Neuronal stem cell (in vitro differentiated cells): ENCODE data around the gene RECQL5.
A peak's percentile ranks its signal among the peaks of the same experiment; 100 is the strongest.

ENCODE experiments used
- DNase-seq: peaks from one replicate; pipeline ENCODE4 v3.0.0-alpha.2; 2013; ENCODE audit warnings: low spot score
- H2AFZ ChIP-seq: one replicate; pipeline ENCODE4 v1.6.1; 2013; ENCODE audit warnings: mild to moderate bottlenecking, low read length, inconsistent platforms
- H2AK5ac ChIP-seq: 2 replicates; pipeline ENCODE4 v1.6.1; 2013; ENCODE audit warnings: low read depth, mild to moderate bottlenecking, inconsistent platforms, low read length, moderate library complexity, mixed read lengths
- H2BK120ac ChIP-seq: 2 replicates; pipeline ENCODE4 v1.6.1; 2013; ENCODE audit warnings: low read depth, mild to moderate bottlenecking, inconsistent platforms, low read length, moderate library complexity, mixed read lengths
- H2BK12ac ChIP-seq: one replicate; pipeline ENCODE4 v1.6.1; 2013; ENCODE audit warnings: low read length, inconsistent platforms
- H2BK15ac ChIP-seq: 2 replicates; pipeline ENCODE4 v1.6.1; 2013; ENCODE audit warnings: mild to moderate bottlenecking, low read length, inconsistent platforms, mixed read lengths
- H2BK5ac ChIP-seq: one replicate; pipeline ENCODE4 v1.6.1; 2013; ENCODE audit warnings: inconsistent platforms, mild to moderate bottlenecking, low read length, moderate library complexity
- H3K14ac ChIP-seq: one replicate; pipeline ENCODE4 v1.6.1; 2013; ENCODE audit warnings: low read length, inconsistent platforms
- H3K18ac ChIP-seq: 2 replicates; pipeline ENCODE4 v1.6.1; 2013; ENCODE audit warnings: low read length, inconsistent platforms
- H3K23ac ChIP-seq: 2 replicates; pipeline ENCODE4 v1.6.1; 2013; ENCODE audit warnings: low read depth, mild to moderate bottlenecking, mixed read lengths, low read length, inconsistent platforms; ENCODE audit not compliant: poor library complexity
- H3K27ac ChIP-seq: replicated peaks from 3 replicates; pipeline ENCODE4 v1.5.1; 2013; ENCODE audit warnings: low read length, inconsistent platforms
- H3K27me3 ChIP-seq, 3 experiments: 2 replicates each; pipeline ENCODE4 v1.6.1; 2013; ENCODE audit warnings: low read length in 3 of 3, mild to moderate bottlenecking in 2 of 3, inconsistent platforms in 1 of 3, low read depth in 1 of 3, mixed read lengths in 1 of 3, moderate library complexity in 1 of 3; ENCODE audit not compliant: control insufficient read depth in 3 of 3, insufficient read depth in 3 of 3
- H3K36me3 ChIP-seq, 2 donors: replicated peaks in 1 of 2; 2 replicates each; pipeline ENCODE4 v1.6.1; 2013; ENCODE audit warnings: low read length in 2 of 2; ENCODE audit not compliant: control insufficient read depth in 2 of 2, insufficient read depth in 2 of 2
- H3K4ac ChIP-seq: 2 replicates; pipeline ENCODE4 v1.6.1; 2013; ENCODE audit warnings: inconsistent platforms, mild to moderate bottlenecking, low read length, moderate library complexity
- H3K4me1 ChIP-seq, 2 donors: 1 replicate in 1 of 2; 2 replicates in 1 of 2; pipeline ENCODE4 v1.6.1; 2013; ENCODE audit warnings: low read length in 2 of 2, low read depth in 1 of 2; ENCODE audit not compliant: control insufficient read depth in 2 of 2, insufficient read depth in 1 of 2
- H3K4me2 ChIP-seq: one replicate; pipeline ENCODE4 v1.6.1; 2013; ENCODE audit warnings: mild to moderate bottlenecking, low read length, inconsistent platforms; ENCODE audit not compliant: insufficient read depth, poor library complexity, severe bottlenecking
- H3K4me3 ChIP-seq, 2 donors: 2 replicates each; pipeline ENCODE4 v1.5.1; 2013; ENCODE audit warnings: low read length in 2 of 2, mild to moderate bottlenecking in 2 of 2, inconsistent platforms in 1 of 2, moderate library complexity in 1 of 2
- H3K79me1 ChIP-seq: one replicate; pipeline ENCODE4 v1.6.1; 2013; ENCODE audit warnings: low read depth, mild to moderate bottlenecking, inconsistent platforms, low read length, moderate library complexity
- H3K9ac ChIP-seq: one replicate; pipeline ENCODE4 v1.6.1; 2013; ENCODE audit warnings: mild to moderate bottlenecking, low read depth, low read length, inconsistent platforms; ENCODE audit not compliant: poor library complexity
- H3K9me3 ChIP-seq, 2 donors: replicated peaks in 1 of 2; 2 replicates each; pipeline versions ENCODE3 to v1.6.1; 2013; ENCODE audit warnings: low read length in 2 of 2, mild to moderate bottlenecking in 2 of 2, inconsistent platforms in 1 of 2, low read depth in 1 of 2, mixed read lengths in 1 of 2, moderate library complexity in 1 of 2; ENCODE audit not compliant: control insufficient read depth in 2 of 2, insufficient read depth in 1 of 2
- H4K8ac ChIP-seq: one replicate; pipeline ENCODE4 v1.6.1; 2013; ENCODE audit warnings: low read depth, mild to moderate bottlenecking, inconsistent platforms, low read length, moderate library complexity
- H4K91ac ChIP-seq: one replicate; pipeline ENCODE4 v1.6.1; 2013; ENCODE audit warnings: low read length, low read depth, mild to moderate bottlenecking, inconsistent platforms; ENCODE audit not compliant: poor library complexity
- WGBS, 2 donors: extraction: QIAGEN DNeasy Blood & Tissue Kit; methylation state at CpG; one replicate each; pipeline ENCODE4 v1.1.7; 2013; ENCODE audit warnings: missing lambda C conversion rate in 2 of 2, mixed read lengths in 1 of 2; ENCODE audit not compliant: insufficient read length in 2 of 2, insufficient replicate concordance in 1 of 2; ENCODE audit errors: extremely low coverage in 2 of 2; 5-methylcytosine and 5-hydroxymethylcytosine counted together

The RECQL5 gene

GRCh38 chr17:75698659-75699058 lies 31.7 kb upstream of the RECQL5 start:
- no CpG with 5 or more reads among the region's 3 CpGs for WGBS, 2 donors
- no peak for DNase-seq
- no peak overlapping the region for H3K27ac ChIP-seq
- H4K8ac ChIP-seq, result no peak overlapping the region
- H2BK15ac ChIP-seq, result no peak overlapping the region
- H2BK120ac ChIP-seq, result no peak overlapping the region
- no peak overlapping the region for H3K4me3 ChIP-seq
- no peak overlapping the region for H4K91ac ChIP-seq
- no peaks in the 10 kb centered on the region for H3K27me3 ChIP-seq
- no peak overlapping the region for H2AK5ac ChIP-seq
- no peak overlapping the region for H2AFZ ChIP-seq
- peaks cover 0 to 11% of the 10 kb centered on the region in 2 donors for H3K4me1 ChIP-seq
- no peak overlapping the region for H3K23ac ChIP-seq
- no peak overlapping the region for H3K14ac ChIP-seq
- H3K4ac ChIP-seq, result no peak overlapping the region
- peaks cover 2% of the 10 kb centered on the region for H3K79me1 ChIP-seq
- H2BK12ac ChIP-seq, result no peak overlapping the region
- no peak overlapping the region for H2BK5ac ChIP-seq
- H3K4me2 ChIP-seq, result no peak overlapping the region
- H3K36me3 ChIP-seq, result peaks cover 53 to 99% of the 10 kb centered on the region in 2 donors
- no peak overlapping the region for H3K9ac ChIP-seq
- no peak overlapping the region for H3K18ac ChIP-seq
- H3K9me3 ChIP-seq, result peaks cover 0 to 1% of the 10 kb centered on the region in 2 donors

- peaks cover 0 to 20% of the 10 kb centered on the region in 2 donors for H3K4me1 ChIP-seq
Observed at GRCh38 chr17:75697651-75698291, 30.8 kb upstream of the RECQL5 start.

GRCh38 chr17:75695830-75696271 lies 28.9 kb upstream of the RECQL5 start:
- Histone ChIP-seq H2BK120ac (no peak overlapping the region), H3K4me1 (peaks cover 0 to 28% of the 10 kb centered on the region in 2 donors), H4K91ac (no peak overlapping the region), H3K23ac (peak overlapping the region; percentile 14), H2AFZ (no peak overlapping the region), H2BK15ac (no peak overlapping the region), H2BK12ac (no peak overlapping the region), H2BK5ac (no peak overlapping the region), H2AK5ac (no peak overlapping the region), H3K36me3 (peaks cover 29 to 99% of the 10 kb centered on the region in 2 donors), H3K27ac (no peak overlapping the region), H3K18ac (no peak overlapping the region), H4K8ac (no peak overlapping the region), H3K4me3 (no peak overlapping the region), H3K4me2 (no peak overlapping the region), H3K9ac (peak overlapping the region; percentile 5), H3K14ac (no peak overlapping the region), H3K79me1 (peaks cover 2% of the 10 kb centered on the region), H3K27me3 (no peaks in the 10 kb centered on the region), H3K4ac (no peak overlapping the region), H3K9me3 (peaks cover 0 to 1% of the 10 kb centered on the region in 2 donors)
- no CpG with 5 or more reads among the region's 12 CpGs for WGBS, 2 donors
- DNase-seq, result no peak

More at GRCh38 chr17:75697651-75698291, 30.8 kb upstream of the RECQL5 start:
- peaks cover 46 to 99% of the 10 kb centered on the region in 2 donors for H3K36me3 ChIP-seq
- H2AFZ ChIP-seq, result no peak overlapping the region
- peaks cover 2% of the 10 kb centered on the region for H3K79me1 ChIP-seq
- peaks cover 0 to 1% of the 10 kb centered on the region in 2 donors for H3K9me3 ChIP-seq
- no peak overlapping the region for H2BK5ac ChIP-seq
- H3K18ac ChIP-seq, result no peak overlapping the region
- no peak overlapping the region for H3K14ac ChIP-seq
- WGBS, 2 donors, result no CpG with 5 or more reads among the region's 10 CpGs
- no peak overlapping the region for H3K23ac ChIP-seq
- H4K8ac ChIP-seq, result no peak overlapping the region
- no peak overlapping the region for H2AK5ac ChIP-seq
- no peak overlapping the region for H3K4me3 ChIP-seq
- no peaks in the 10 kb centered on the region for H3K27me3 ChIP-seq
- H3K27ac ChIP-seq, result no peak overlapping the region
- H3K4ac ChIP-seq, result no peak overlapping the region
- DNase-seq, result no peak
- no peak overlapping the region for H4K91ac ChIP-seq
- no peak overlapping the region for H2BK120ac ChIP-seq
- no peak overlapping the region for H2BK15ac ChIP-seq
- no peak overlapping the region for H2BK12ac ChIP-seq
- no peak overlapping the region for H3K4me2 ChIP-seq
- no peak overlapping the region for H3K9ac ChIP-seq

- H3K4me1 ChIP-seq, result peaks cover 0 to 28% of the 10 kb centered on the region in 2 donors
- H3K14ac ChIP-seq, result no peak overlapping the region
- no peak overlapping the region for H2AK5ac ChIP-seq
- H3K4me3 ChIP-seq, result no peak overlapping the region
- peaks cover 0 to 1% of the 10 kb centered on the region in 2 donors for H3K9me3 ChIP-seq
- no peaks in the 10 kb centered on the region for H3K27me3 ChIP-seq
- no peak for DNase-seq
- WGBS, 2 donors, result no CpG with 5 or more reads among the region's 7 CpGs
- no peak overlapping the region for H4K91ac ChIP-seq
- H3K18ac ChIP-seq, result no peak overlapping the region
- H3K36me3 ChIP-seq, result peaks cover 26 to 99% of the 10 kb centered on the region in 2 donors
- no peak overlapping the region for H4K8ac ChIP-seq
- H2AFZ ChIP-seq, result no peak overlapping the region
- H2BK15ac ChIP-seq, result no peak overlapping the region
- no peak overlapping the region for H2BK5ac ChIP-seq
- H3K4ac ChIP-seq, result no peak overlapping the region
- no peak overlapping the region for H2BK12ac ChIP-seq
- no peak overlapping the region for H3K27ac ChIP-seq
- H3K4me2 ChIP-seq, result no peak overlapping the region
- H3K79me1 ChIP-seq, result peaks cover 2% of the 10 kb centered on the region
- no peak overlapping the region for H2BK120ac ChIP-seq
- peak overlapping the region; percentile 14 for H3K23ac ChIP-seq
- peak overlapping the region; percentile 5 for H3K9ac ChIP-seq
Observed at GRCh38 chr17:75695141-75695829, 28.3 kb upstream of the RECQL5 start.
